CD4-positive, alpha-beta T cell treated with Interferon gamma for 1 hour (primary cell): ENCODE measurements around the gene BCHE.
"Not testable (repeated sequence)": the region's sequence is repeated elsewhere in the genome, so short reads cannot be mapped to it uniquely, and the experiment has no call there.

Experiments used
- DNase-seq: peaks from one replicate; pipeline ENCODE4 v3.0.0-alpha.2; 2020

BCHE gene

GRCh38 chr3:165816209-165816608 lies 21.0 kb downstream of the BCHE start:
- no peak for DNase-seq

- DNase-seq, result no peak
Observed at GRCh38 chr3:165815682-165816081, 21.5 kb downstream of the BCHE start.

GRCh38 chr3:165814380-165814779 lies 22.8 kb downstream of the BCHE start:
- no peak for DNase-seq

- not testable (repeated sequence) for DNase-seq
Observed at GRCh38 chr3:165807937-165808336, 29.3 kb downstream of the BCHE start.

- no peak for DNase-seq
Observed at GRCh38 chr3:165805946-165806561, 31.2 kb downstream of the BCHE start.

GRCh38 chr3:165803471-165803870 lies 33.8 kb downstream of the BCHE start:
- no peak for DNase-seq

- no peak for DNase-seq
Observed at GRCh38 chr3:165800970-165801369, 36.3 kb downstream of the BCHE start.

GRCh38 chr3:165799026-165799425 lies 38.2 kb downstream of the BCHE start:
- no peak for DNase-seq

- DNase-seq, result no peak
Observed at GRCh38 chr3:165797551-165797950, 39.7 kb downstream of the BCHE start.

- no peak for DNase-seq
Observed at GRCh38 chr3:165796701-165797100, 40.5 kb downstream of the BCHE start.

- no peak for DNase-seq
Observed at GRCh38 chr3:165788531-165788930, 48.7 kb downstream of the BCHE start.

GRCh38 chr3:165786013-165786412 lies 51.2 kb downstream of the BCHE start:
- DNase-seq, result no peak

GRCh38 chr3:165784337-165784736 lies 52.9 kb downstream of the BCHE start:
- no peak for DNase-seq

GRCh38 chr3:165783383-165783782 lies 53.8 kb downstream of the BCHE start:
- DNase-seq, result no peak

GRCh38 chr3:165778891-165779290 lies 58.3 kb downstream of the BCHE start:
- DNase-seq, result no peak

- no peak for DNase-seq
Observed at GRCh38 chr3:165778456-165778855, 58.8 kb downstream of the BCHE start.

GRCh38 chr3:165775824-165776223 lies 61.4 kb downstream of the BCHE start:
- DNase-seq, result no peak

- DNase-seq, result no peak
Observed at GRCh38 chr3:165770781-165771180, 66.4 kb downstream of the BCHE start.

- DNase-seq, result no peak
Observed at GRCh38 chr3:165768680-165769079, 68.5 kb downstream of the BCHE start.

GRCh38 chr3:165759041-165759440 lies 78.2 kb downstream of the BCHE start:
- no peak for DNase-seq

- DNase-seq, result no peak
Observed at GRCh38 chr3:165755571-165755970, 81.7 kb downstream of the BCHE start.

- no peak for DNase-seq
Observed at GRCh38 chr3:165754219-165755007, 82.8 kb downstream of the BCHE start.

GRCh38 chr3:165753560-165753959 lies 83.7 kb downstream of the BCHE start:
- no peak for DNase-seq

GRCh38 chr3:165751637-165752036 lies 85.6 kb downstream of the BCHE start:
- no peak for DNase-seq

- no peak for DNase-seq
Observed at GRCh38 chr3:165749821-165750220, 87.4 kb downstream of the BCHE start.
